HUES48 (cell line): Measurements from ENCODE around the gene MARVELD3.

Experiments used
- H3K27ac ChIP-seq: one replicate; pipeline ENCODE4 v1.7.0; 2013; ENCODE audit warnings: low read depth, low read length, inconsistent platforms
- H3K27me3 ChIP-seq: 2 replicates; pipeline ENCODE4 v1.6.1; 2013; ENCODE audit warnings: mild to moderate bottlenecking, low read length; ENCODE audit not compliant: control insufficient read depth, insufficient read depth
- H3K36me3 ChIP-seq: 2 replicates; pipeline ENCODE4 v1.6.1; 2013; ENCODE audit warnings: low read length; ENCODE audit not compliant: control insufficient read depth, insufficient read depth
- H3K4me1 ChIP-seq: 2 replicates; pipeline ENCODE4 v1.6.1; 2013; ENCODE audit warnings: mild to moderate bottlenecking, low read length; ENCODE audit not compliant: control insufficient read depth, insufficient read depth
- H3K4me3 ChIP-seq: 2 replicates; pipeline ENCODE4 v1.5.1; 2013; ENCODE audit warnings: mild to moderate bottlenecking, low read depth, low read length
- H3K9ac ChIP-seq: 2 replicates; pipeline ENCODE4 v1.6.1; 2013; ENCODE audit warnings: mild to moderate bottlenecking, low read depth, low read length, moderate library complexity
- H3K9me3 ChIP-seq: 2 replicates; pipeline ENCODE4 v1.6.1; 2013; ENCODE audit warnings: low read length; ENCODE audit not compliant: control insufficient read depth, insufficient read depth

Gene MARVELD3

GRCh38 chr16:71648162-71648561, 22.2 kb downstream of the MARVELD3 start:
- no peak overlapping the region for H3K27ac ChIP-seq
- H3K9ac ChIP-seq: no peak overlapping the region
- H3K36me3 ChIP-seq: peaks cover 49% of the 10 kb centered on the region
- no peak overlapping the region for H3K4me3 ChIP-seq
- H3K9me3 ChIP-seq: no peaks in the 10 kb centered on the region
- H3K27me3 ChIP-seq: no peaks in the 10 kb centered on the region
- H3K4me1 ChIP-seq: peaks cover 2% of the 10 kb centered on the region; the same call in 1 of the 2 replicates

GRCh38 chr16:71648921-71649320, 22.9 kb downstream of the MARVELD3 start:
- Histone ChIP-seq H3K4me1 (peaks cover 2% of the 10 kb centered on the region; the same call in 1 of the 2 replicates), H3K27ac (no peak overlapping the region), H3K4me3 (no peak overlapping the region), H3K9me3 (no peaks in the 10 kb centered on the region), H3K36me3 (peaks cover 55% of the 10 kb centered on the region), H3K9ac (no peak overlapping the region), H3K27me3 (no peaks in the 10 kb centered on the region)

- peaks cover 62% of the 10 kb centered on the region for H3K36me3 ChIP-seq
- H3K4me3 ChIP-seq: no peak overlapping the region
- no peak overlapping the region for H3K9ac ChIP-seq
- H3K27ac ChIP-seq: no peak overlapping the region
- H3K4me1 ChIP-seq: no peaks in the 10 kb centered on the region
- no peaks in the 10 kb centered on the region for H3K27me3 ChIP-seq
- H3K9me3 ChIP-seq: no peaks in the 10 kb centered on the region
These were observed 23.7 kb downstream of the MARVELD3 start for GRCh38 chr16:71649704-71650103.

GRCh38 chr16:71658771-71659170, 32.8 kb downstream of the MARVELD3 start:
- no peak overlapping the region for H3K4me3 ChIP-seq
- H3K4me1 ChIP-seq: no peaks in the 10 kb centered on the region
- H3K36me3 ChIP-seq: peaks cover 71% of the 10 kb centered on the region
- no peak overlapping the region for H3K9ac ChIP-seq
- H3K27ac ChIP-seq: no peak overlapping the region
- no peaks in the 10 kb centered on the region for H3K27me3 ChIP-seq
- no peaks in the 10 kb centered on the region for H3K9me3 ChIP-seq

GRCh38 chr16:71659471-71659870, 33.5 kb downstream of the MARVELD3 start:
- Histone ChIP-seq H3K9ac (no peak overlapping the region), H3K36me3 (peaks cover 72% of the 10 kb centered on the region), H3K4me1 (no peaks in the 10 kb centered on the region), H3K4me3 (no peak overlapping the region), H3K9me3 (no peaks in the 10 kb centered on the region), H3K27me3 (no peaks in the 10 kb centered on the region), H3K27ac (no peak overlapping the region)

- Histone ChIP-seq H3K27me3 (no peaks in the 10 kb centered on the region), H3K4me1 (no peaks in the 10 kb centered on the region), H3K9me3 (no peaks in the 10 kb centered on the region), H3K27ac (no peak overlapping the region), H3K4me3 (no peak overlapping the region), H3K36me3 (peaks cover 90% of the 10 kb centered on the region), H3K9ac (no peak overlapping the region)
These were observed 40.3 kb downstream of the MARVELD3 start for GRCh38 chr16:71666264-71666663.

- Histone ChIP-seq H3K4me1 (no peaks in the 10 kb centered on the region), H3K9ac (no peak overlapping the region), H3K36me3 (peaks cover 93% of the 10 kb centered on the region), H3K27me3 (no peaks in the 10 kb centered on the region), H3K27ac (no peak overlapping the region), H3K9me3 (no peaks in the 10 kb centered on the region), H3K4me3 (no peak overlapping the region)
These were observed 41.1 kb downstream of the MARVELD3 start for GRCh38 chr16:71666928-71667707.

GRCh38 chr16:71669926-71670536, 44.0 kb downstream of the MARVELD3 start:
- H3K36me3 ChIP-seq: peaks cover 94% of the 10 kb centered on the region
- no peak overlapping the region for H3K4me3 ChIP-seq

GRCh38 chr16:71670537-71670936, 44.6 kb downstream of the MARVELD3 start:
- H3K36me3 ChIP-seq: peaks cover 94% of the 10 kb centered on the region
- H3K9me3 ChIP-seq: no peaks in the 10 kb centered on the region
- no peaks in the 10 kb centered on the region for H3K27me3 ChIP-seq
- no peak overlapping the region for H3K4me3 ChIP-seq
- no peak overlapping the region for H3K9ac ChIP-seq
- no peaks in the 10 kb centered on the region for H3K4me1 ChIP-seq
- no peak overlapping the region for H3K27ac ChIP-seq

More at GRCh38 chr16:71669926-71670536, 44.0 kb downstream of the MARVELD3 start:
- H3K27ac ChIP-seq: no peak overlapping the region
- H3K9ac ChIP-seq: no peak overlapping the region
- H3K27me3 ChIP-seq: no peaks in the 10 kb centered on the region
- H3K4me1 ChIP-seq: no peaks in the 10 kb centered on the region
- H3K9me3 ChIP-seq: no peaks in the 10 kb centered on the region

GRCh38 chr16:71671165-71671564, 45.2 kb downstream of the MARVELD3 start:
- Histone ChIP-seq H3K4me3 (no peak overlapping the region), H3K27ac (no peak overlapping the region), H3K27me3 (no peaks in the 10 kb centered on the region), H3K9me3 (no peaks in the 10 kb centered on the region), H3K36me3 (peaks cover 94% of the 10 kb centered on the region), H3K4me1 (no peaks in the 10 kb centered on the region), H3K9ac (no peak overlapping the region)

- H3K36me3 ChIP-seq: peaks cover 94% of the 10 kb centered on the region
- H3K4me3 ChIP-seq: no peak overlapping the region
- no peaks in the 10 kb centered on the region for H3K9me3 ChIP-seq
- H3K9ac ChIP-seq: no peak overlapping the region
- no peak overlapping the region for H3K27ac ChIP-seq
- no peaks in the 10 kb centered on the region for H3K4me1 ChIP-seq
- H3K27me3 ChIP-seq: no peaks in the 10 kb centered on the region
These were observed 46.1 kb downstream of the MARVELD3 start for GRCh38 chr16:71672125-71672524.
